A549 (cell line): Measurements from ENCODE around the gene ZDHHC1. TPM values are rescaled to one million over a fixed set of nuclear protein-coding genes. Genes with fewer than 3 reads are reported as not detected.

Source experiments
- ATAC-seq, 2 experiments: fragments of 200-7000 bp in 1 of 2; fragments of >200 bp in 1 of 2; cut with Nextera tagmentation in 1 of 2; cut with Tn5 transposase in 1 of 2; 3 replicates each; pipeline versions ENCODE4 v1.8.0 to v1.9.1; 2018 to 2020; ENCODE audit warnings: mild to moderate bottlenecking in 1 of 2, moderate library complexity in 1 of 2
- CTCF ChIA-PET: fragments of 300-600 bp; sonication (Branson Sonifier 250); formaldehyde crosslinking; extraction: SDS; loops from one replicate; lab custom pipeline; 2021; ENCODE audit warnings: antibody characterized with exemption, inconsistent platforms; lab: Yijun Ruan, JAX
- POLR2A ChIA-PET: fragments of 350-600 bp; formaldehyde crosslinking; extraction: SDS; loops from one replicate; lab custom pipeline; 2021; ENCODE audit warnings: antibody characterized with exemption, inconsistent platforms; lab: Yijun Ruan, JAX
- DNase-seq, 2 experiments: peaks; one replicate each; pipeline versions ENCODE4 v3.0.0 to v3.0.0-alpha.2; 2011 to 2016; ENCODE audit warnings: low read depth in 1 of 2, low spot score in 1 of 2
- FAIRE-seq: peaks from 2 replicates; lab custom pipeline; 2011; peaks lifted over from hg19 to GRCh38; lab: Jason Lieb, UNC
- H3K27ac ChIP-seq, 2 experiments: fragments of >200 bp; sonication (Bioruptor Twin); formaldehyde crosslinking; 3 replicates each; pipeline ENCODE4 v1.5.1; 2016 to 2017
- H3K4me1 ChIP-seq: fragments of >200 bp; sonication (Bioruptor Twin); formaldehyde crosslinking; 3 replicates; pipeline ENCODE4 v1.6.1; 2016
- H3K4me2 ChIP-seq: fragments of >200 bp; sonication (Bioruptor Twin); formaldehyde crosslinking; 3 replicates; pipeline ENCODE4 v1.6.1; 2016
- H3K4me3 ChIP-seq: fragments of >200 bp; sonication (Bioruptor Twin); formaldehyde crosslinking; 3 replicates; pipeline ENCODE4 v1.5.1; 2016
- H3K9me3 ChIP-seq: fragments of >200 bp; sonication (Bioruptor Twin); formaldehyde crosslinking; 3 replicates; pipeline ENCODE4 v1.6.1; 2016
- HDAC2 ChIP-seq: fragments of 200-600 bp; sonication (generic); IDR thresholded peaks from 2 replicates; pipeline ENCODE4 v1.6.1; 2016
- HOXB13 ChIP-seq: fragments of 250-450 bp; sonication (Bioruptor Pico); IDR thresholded peaks from 2 replicates; pipeline ENCODE4 v1.5.0; 2020; ENCODE audit warnings: low read depth, mild to moderate bottlenecking, moderate library complexity
- KDM1A ChIP-seq: fragments of 200-600 bp; sonication (generic); IDR thresholded peaks from 2 replicates; pipeline ENCODE4 v1.6.1; 2016; ENCODE audit warnings: low read depth, mild to moderate bottlenecking
- NR3C1 ChIP-seq: fragments of >200 bp; sonication (Bioruptor Twin); formaldehyde crosslinking; IDR thresholded peaks from 3 replicates; pipeline ENCODE4 v1.6.1; 2017
- WGBS: methylation state at CpG from one replicate; pipeline ENCODE4 v1.1.6; 2017; ENCODE audit errors: missing lambda C conversion rate; 5-methylcytosine and 5-hydroxymethylcytosine counted together
- polyA plus RNA-seq, 4 experiments: library from polyadenylated mRNA; depleted of rRNA in 3 of 4; stranded (reverse); fragments of >200 nt; fragmentation: RNase III in 1 of 4; extraction: RNeasy Plus Mini Kit Qiagen cat#74134 plus additional on column Dnase treatment in 1 of 4; gene quantifications; 2 replicates in 3 of 4; 3 replicates in 1 of 4; pipeline ENCODE4 v1.2.3, GENCODE V29; 2011 to 2017
- small RNA-seq, 6 experiments: library from RNA; depleted of rRNA; stranded (forward); fragments of <200 nt; gene quantifications; one replicate each; pipeline ENCODE3, GENCODE V24; 2012

The ZDHHC1 gene
- polyA plus RNA-seq, 2 of the 4 experiments (the other 2 are of a cell fraction) = 3.5 to 5.9 TPM

DNA sequence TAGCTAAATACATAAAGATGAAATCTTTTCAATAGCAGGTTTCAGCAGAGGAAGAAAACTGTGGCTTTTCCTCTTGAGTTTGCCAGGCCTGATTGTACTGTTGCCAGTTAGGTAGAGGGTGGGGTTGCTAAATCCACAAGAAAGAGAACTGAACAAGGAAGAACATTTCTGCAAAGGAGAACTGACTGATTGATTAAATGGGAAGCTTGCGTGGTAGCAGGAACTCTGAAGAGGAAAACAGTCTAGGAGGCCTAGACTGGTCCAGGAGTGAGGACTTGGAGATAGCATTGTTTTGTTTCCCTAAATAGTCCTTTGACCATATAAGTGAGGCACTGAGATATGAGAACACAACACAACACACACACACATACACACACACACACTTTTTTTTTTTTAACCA is 70.9 kb downstream of the ZDHHC1 start:
- FAIRE-seq (no peak), ATAC-seq (no peak), DNase-seq (no peak)
- H3K4me1 ChIP-seq = peaks cover 20% of the 10 kb centered on the region
- H3K4me3 ChIP-seq = no peak overlapping the region
- H3K27ac ChIP-seq = no peak overlapping the region
- TF ChIP-seq KDM1A = no peak
- no peak for TF ChIP-seq HDAC2
- TF ChIP-seq HOXB13 (CRISPR knock-in tag) = no peak
- TF ChIP-seq NR3C1 = no peak
- 86% methylated on average over 1 of the region's 1 CpG for WGBS
- CTCF ChIA-PET = interaction anchor here (0.8 to 2.0 kb wide), 8 partner anchors 10 to 85 kb away, joined by 3 to 9 read pairs (median 4); partner anchors contain the start of genes KCTD19 and LRRC36
- H3K4me2 ChIP-seq = no peak overlapping the region
- H3K9me3 ChIP-seq = no peaks in the 10 kb centered on the region
- POLR2A ChIA-PET = interaction anchor here (0.5 to 0.6 kb wide), 2 partner anchors 10 to 565 kb away, joined by 3 read pairs; no protein-coding TSS in a partner anchor

Small RNA genes lying within 50 kb of the gene (small RNA-seq; reads per million reads assigned to genes)
- gene RNU1-123P = 0 reads per million in 6 experiments

Other genes with a start within 250 kb of the ZDHHC1 start
- 22.6 and 24.4 TPM in 2 replicates for gene NOL3, start 245.9 kb downstream of the ZDHHC1 start, polyA plus RNA-seq (2011; rRNA removed)
- 38.5 to 41.3 TPM (median 39.1 TPM) in 3 replicates for gene NOL3, start 245.9 kb downstream of the ZDHHC1 start, polyA plus RNA-seq (2017; fragmentation: RNase III; extraction: RNeasy Plus Mini Kit Qiagen cat#74134 plus additional on column Dnase treatment)
- gene MATCAP1, start 232.5 kb downstream of the ZDHHC1 start, polyA plus RNA-seq (2011; rRNA removed) = 7.2 and 7.5 TPM in 2 replicates
- 16.1 to 23.5 TPM (median 20.8 TPM) in 3 replicates for gene MATCAP1, start 232.5 kb downstream of the ZDHHC1 start, polyA plus RNA-seq (2017; fragmentation: RNase III; extraction: RNeasy Plus Mini Kit Qiagen cat#74134 plus additional on column Dnase treatment)
- 0.06 TPM in 1 of 2 replicates, not detected in the other for gene EXOC3L1, start 226.3 kb downstream of the ZDHHC1 start, polyA plus RNA-seq (2011; rRNA removed)
- not detected in 3 replicates for gene EXOC3L1, start 226.3 kb downstream of the ZDHHC1 start, polyA plus RNA-seq (2017; fragmentation: RNase III; extraction: RNeasy Plus Mini Kit Qiagen cat#74134 plus additional on column Dnase treatment)
- gene E2F4, start 224.3 kb downstream of the ZDHHC1 start, polyA plus RNA-seq (2011; rRNA removed) = 65.1 and 71.8 TPM in 2 replicates
- gene E2F4, start 224.3 kb downstream of the ZDHHC1 start, polyA plus RNA-seq (2017; fragmentation: RNase III; extraction: RNeasy Plus Mini Kit Qiagen cat#74134 plus additional on column Dnase treatment) = 66.0 to 69.6 TPM (median 66.6 TPM) in 3 replicates
- 0.62 and 1.0 TPM in 2 replicates for gene ELMO3, start 217.3 kb downstream of the ZDHHC1 start, polyA plus RNA-seq (2011; rRNA removed)
- gene ELMO3, start 217.3 kb downstream of the ZDHHC1 start, polyA plus RNA-seq (2017; fragmentation: RNase III; extraction: RNeasy Plus Mini Kit Qiagen cat#74134 plus additional on column Dnase treatment) = 1.3 to 1.5 TPM (median 1.4 TPM) in 3 replicates
- gene TMEM208, start 189.3 kb downstream of the ZDHHC1 start, polyA plus RNA-seq (2011; rRNA removed) = 70.2 and 73.5 TPM in 2 replicates
- 103 to 114 TPM (median 114 TPM) in 3 replicates for gene TMEM208, start 189.3 kb downstream of the ZDHHC1 start, polyA plus RNA-seq (2017; fragmentation: RNase III; extraction: RNeasy Plus Mini Kit Qiagen cat#74134 plus additional on column Dnase treatment)
- gene FHOD1, start 169.0 kb downstream of the ZDHHC1 start, polyA plus RNA-seq (2011; rRNA removed) = 16.1 and 18.1 TPM in 2 replicates
- gene FHOD1, start 169.0 kb downstream of the ZDHHC1 start, polyA plus RNA-seq (2017; fragmentation: RNase III; extraction: RNeasy Plus Mini Kit Qiagen cat#74134 plus additional on column Dnase treatment) = 29.1 to 34.2 TPM (median 33.6 TPM) in 3 replicates
- 0.83 and 1.1 TPM in 2 replicates for gene SLC9A5, start 167.5 kb downstream of the ZDHHC1 start, polyA plus RNA-seq (2011; rRNA removed)
- gene SLC9A5, start 167.5 kb downstream of the ZDHHC1 start, polyA plus RNA-seq (2017; fragmentation: RNase III; extraction: RNeasy Plus Mini Kit Qiagen cat#74134 plus additional on column Dnase treatment) = 1.6 to 2.6 TPM (median 2.5 TPM) in 3 replicates
- 10.0 and 17.7 TPM in 2 replicates for gene PLEKHG4, start 136.9 kb downstream of the ZDHHC1 start, polyA plus RNA-seq (2011; rRNA removed)
- 15.6 to 16.6 TPM (median 15.9 TPM) in 3 replicates for gene PLEKHG4, start 136.9 kb downstream of the ZDHHC1 start, polyA plus RNA-seq (2017; fragmentation: RNase III; extraction: RNeasy Plus Mini Kit Qiagen cat#74134 plus additional on column Dnase treatment)
- 1.1 and 2.4 TPM in 2 replicates for gene KCTD19, start 89.7 kb downstream of the ZDHHC1 start, polyA plus RNA-seq (2011; rRNA removed)
- 0.57 to 1.00 TPM (median 0.76 TPM) in 3 replicates for gene KCTD19, start 89.7 kb downstream of the ZDHHC1 start, polyA plus RNA-seq (2017; fragmentation: RNase III; extraction: RNeasy Plus Mini Kit Qiagen cat#74134 plus additional on column Dnase treatment)
- 0.57 and 0.93 TPM in 2 replicates for gene LRRC36, start 89.7 kb downstream of the ZDHHC1 start, polyA plus RNA-seq (2011; rRNA removed)
- gene LRRC36, start 89.7 kb downstream of the ZDHHC1 start, polyA plus RNA-seq (2017; fragmentation: RNase III; extraction: RNeasy Plus Mini Kit Qiagen cat#74134 plus additional on column Dnase treatment) = 0.25 to 0.48 TPM (median 0.44 TPM) in 3 replicates
- gene TPPP3, start 23.0 kb downstream of the ZDHHC1 start, polyA plus RNA-seq (2011; rRNA removed) = 9.4 and 10.6 TPM in 2 replicates
- 8.7 to 10.9 TPM (median 9.6 TPM) in 3 replicates for gene TPPP3, start 23.0 kb downstream of the ZDHHC1 start, polyA plus RNA-seq (2017; fragmentation: RNase III; extraction: RNeasy Plus Mini Kit Qiagen cat#74134 plus additional on column Dnase treatment)
- gene HSD11B2, start 14.6 kb upstream of the ZDHHC1 start, polyA plus RNA-seq (2011; rRNA removed) = 0.53 and 0.75 TPM in 2 replicates
- gene HSD11B2, start 14.6 kb upstream of the ZDHHC1 start, polyA plus RNA-seq (2017; fragmentation: RNase III; extraction: RNeasy Plus Mini Kit Qiagen cat#74134 plus additional on column Dnase treatment) = 0.93 to 1.6 TPM (median 1.2 TPM) in 3 replicates
- gene ATP6V0D1, start 64.7 kb upstream of the ZDHHC1 start, polyA plus RNA-seq (2011; rRNA removed) = 45.6 and 45.7 TPM in 2 replicates
- gene ATP6V0D1, start 64.7 kb upstream of the ZDHHC1 start, polyA plus RNA-seq (2017; fragmentation: RNase III; extraction: RNeasy Plus Mini Kit Qiagen cat#74134 plus additional on column Dnase treatment) = 96.5 to 103 TPM (median 101 TPM) in 3 replicates
- gene AGRP, start 67.1 kb upstream of the ZDHHC1 start, polyA plus RNA-seq (2011; rRNA removed) = not detected in 2 replicates
- not detected in 3 replicates for gene AGRP, start 67.1 kb upstream of the ZDHHC1 start, polyA plus RNA-seq (2017; fragmentation: RNase III; extraction: RNeasy Plus Mini Kit Qiagen cat#74134 plus additional on column Dnase treatment)
- 5.6 and 7.2 TPM in 2 replicates for gene RIPOR1, start 112.4 kb upstream of the ZDHHC1 start, polyA plus RNA-seq (2011; rRNA removed)
- 22.5 to 24.7 TPM (median 23.0 TPM) in 3 replicates for gene RIPOR1, start 112.4 kb upstream of the ZDHHC1 start, polyA plus RNA-seq (2017; fragmentation: RNase III; extraction: RNeasy Plus Mini Kit Qiagen cat#74134 plus additional on column Dnase treatment)
- 51.5 and 58.4 TPM in 2 replicates for gene CTCF, start 146.0 kb upstream of the ZDHHC1 start, polyA plus RNA-seq (2011; rRNA removed)
- 38.6 to 42.5 TPM (median 40.8 TPM) in 3 replicates for gene CTCF, start 146.0 kb upstream of the ZDHHC1 start, polyA plus RNA-seq (2017; fragmentation: RNase III; extraction: RNeasy Plus Mini Kit Qiagen cat#74134 plus additional on column Dnase treatment)
- 0.39 and 0.62 TPM in 2 replicates for gene CARMIL2, start 228.7 kb upstream of the ZDHHC1 start, polyA plus RNA-seq (2011; rRNA removed)
- gene CARMIL2, start 228.7 kb upstream of the ZDHHC1 start, polyA plus RNA-seq (2017; fragmentation: RNase III; extraction: RNeasy Plus Mini Kit Qiagen cat#74134 plus additional on column Dnase treatment) = 0.95 to 1.3 TPM (median 1.2 TPM) in 3 replicates
- 19.4 and 22.2 TPM in 2 replicates for gene ACD, start 243.8 kb upstream of the ZDHHC1 start, polyA plus RNA-seq (2011; rRNA removed)
- 25.3 to 26.5 TPM (median 26.4 TPM) in 3 replicates for gene ACD, start 243.8 kb upstream of the ZDHHC1 start, polyA plus RNA-seq (2017; fragmentation: RNase III; extraction: RNeasy Plus Mini Kit Qiagen cat#74134 plus additional on column Dnase treatment)
- 1.7 and 1.8 TPM in 2 replicates for gene PARD6A, start 244.5 kb upstream of the ZDHHC1 start, polyA plus RNA-seq (2011; rRNA removed)
- 1.4 to 2.2 TPM (median 1.9 TPM) in 3 replicates for gene PARD6A, start 244.5 kb upstream of the ZDHHC1 start, polyA plus RNA-seq (2017; fragmentation: RNase III; extraction: RNeasy Plus Mini Kit Qiagen cat#74134 plus additional on column Dnase treatment)